NT2/D1 (cell line): ENCODE data around the gene LRTM1.

Experiments used
- YY1 ChIP-seq: IDR thresholded peaks from 2 replicates; pipeline ENCODE4 v1.6.1; 2011; ENCODE audit not compliant: insufficient read length, insufficient read depth
- ZNF274 ChIP-seq: IDR thresholded peaks from 2 replicates; pipeline ENCODE4 v1.6.1; 2011; ENCODE audit warnings: mild to moderate bottlenecking, low read depth, low read length

DNA sequence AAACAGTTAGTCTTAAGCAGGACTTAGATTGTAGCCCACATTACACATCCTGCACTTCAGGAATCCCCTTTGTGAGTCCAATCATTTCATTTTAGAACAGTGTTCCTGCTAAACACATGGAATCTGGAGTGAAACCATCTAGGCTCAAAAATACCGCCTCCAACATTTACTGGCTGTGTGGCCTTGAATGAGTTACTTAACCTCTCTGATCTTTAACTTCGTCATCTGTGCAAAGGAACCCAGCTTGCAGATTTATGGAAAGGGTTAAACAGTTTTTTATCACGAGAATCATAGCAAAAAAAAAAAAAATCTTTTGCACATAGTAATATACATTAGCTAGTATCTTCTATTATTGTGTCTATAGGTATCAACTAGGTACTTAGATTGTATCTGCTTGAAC lies 8.0 kb upstream of the LRTM1 start:
- TF ChIP-seq ZNF274 (no peak), YY1 (no peak)
